NCI-H2029 (cell line): ENCODE measurements around the gene CAMTA1.

Source experiments
- DNase-seq: peaks from one replicate; lab custom pipeline; 2025; lab: John Stamatoyannopoulos, UW

Gene CAMTA1

DNA sequence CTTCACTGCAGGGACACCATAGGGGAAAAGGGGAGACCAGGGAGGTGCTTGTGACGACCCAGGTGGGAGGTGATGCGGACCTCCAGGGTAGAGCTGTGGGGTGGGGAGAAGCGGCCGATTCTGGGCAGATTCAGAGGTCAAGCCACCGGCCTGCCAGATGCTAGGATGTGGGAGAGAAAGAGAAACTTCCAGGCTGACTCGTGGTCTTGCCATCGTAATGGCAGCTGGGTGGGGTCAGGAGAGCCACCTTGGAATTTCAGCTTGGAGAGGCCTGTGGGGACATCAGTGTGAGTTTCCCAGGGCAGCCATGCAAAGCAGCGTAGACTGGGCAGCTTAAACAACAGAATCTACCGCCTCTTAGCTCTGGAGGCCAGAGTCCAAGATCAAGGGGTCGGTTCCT is 727.8 kb downstream of the CAMTA1 start:
- no peak for DNase-seq

DNA sequence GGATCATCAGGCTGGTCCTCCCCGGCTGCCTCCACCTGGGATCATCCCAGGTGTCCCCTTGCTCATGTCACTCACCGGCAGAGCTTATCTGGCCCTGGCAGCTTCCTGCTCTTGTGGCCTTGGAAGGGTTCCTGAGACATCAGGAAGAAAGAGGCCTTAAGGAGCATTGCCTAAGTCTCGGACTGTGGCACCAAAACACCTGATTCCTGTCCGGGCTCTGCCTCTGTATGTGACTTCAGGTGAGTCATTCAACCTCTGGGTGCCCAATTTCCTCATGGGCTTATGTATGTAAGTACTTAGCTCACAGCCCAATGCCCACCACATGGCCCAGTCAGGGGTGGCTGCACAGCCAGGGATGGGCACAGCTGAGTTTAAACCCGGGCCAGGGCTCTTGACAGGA is 729.9 kb downstream of the CAMTA1 start:
- DNase-seq = no peak

DNA sequence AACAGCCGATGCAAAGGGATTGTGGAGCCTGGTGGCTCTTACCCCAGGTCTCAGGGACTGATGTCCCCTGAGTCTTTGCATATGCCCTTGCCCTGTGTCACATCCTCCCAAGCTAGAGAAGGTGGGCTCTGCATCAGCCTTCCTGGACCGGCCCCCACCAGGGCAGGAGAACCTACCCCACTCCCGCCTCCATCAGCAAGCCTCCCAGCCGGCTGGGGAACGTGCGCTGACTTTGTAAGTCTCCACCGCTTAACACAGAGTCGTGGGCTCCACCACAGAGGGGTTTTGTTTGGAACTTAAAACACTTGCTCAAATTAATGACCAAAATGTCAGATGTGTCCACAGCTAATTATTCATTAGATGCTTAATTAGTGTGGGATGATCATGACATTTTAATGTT is 730.6 kb downstream of the CAMTA1 start:
- no peak for DNase-seq

DNA sequence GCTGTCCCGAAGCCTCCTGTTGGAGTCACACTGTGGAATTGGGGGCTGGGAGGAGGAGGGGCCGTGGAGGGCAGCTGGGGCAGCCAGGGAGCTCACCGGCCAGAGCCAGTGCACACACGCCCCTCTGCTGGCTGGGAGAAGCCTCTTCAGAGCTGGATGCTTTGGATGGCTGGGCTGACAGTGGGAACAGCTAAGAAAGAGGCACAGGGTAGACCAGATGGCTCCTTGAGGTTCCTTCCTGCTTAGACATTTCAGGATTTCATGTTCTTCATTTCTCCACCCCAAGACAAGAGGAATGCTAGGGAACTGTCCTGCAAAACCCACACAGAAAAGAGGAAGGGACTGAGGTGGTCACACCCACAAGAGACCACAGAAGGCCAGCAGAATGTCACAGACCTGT is 731.1 kb downstream of the CAMTA1 start:
- no peak for DNase-seq

DNA sequence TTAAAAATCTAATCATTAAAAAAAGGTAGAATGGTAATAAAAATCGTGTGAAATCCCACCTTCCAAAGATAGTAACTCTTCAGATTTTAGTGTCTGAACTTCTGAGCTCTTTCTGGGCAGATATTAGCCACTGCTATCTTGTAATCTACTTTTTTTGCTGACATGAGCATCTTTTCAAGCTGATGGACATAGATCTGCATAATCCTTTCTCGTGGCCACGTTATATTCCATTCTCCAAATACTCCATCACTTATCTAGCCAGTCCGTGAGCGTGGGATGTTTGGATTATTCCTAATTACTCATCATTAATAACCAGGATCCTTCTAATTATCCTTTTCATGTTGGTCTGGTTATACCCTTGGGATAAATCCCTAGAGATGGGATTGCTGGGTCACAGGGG is 731.7 kb downstream of the CAMTA1 start:
- no peak for DNase-seq

DNA sequence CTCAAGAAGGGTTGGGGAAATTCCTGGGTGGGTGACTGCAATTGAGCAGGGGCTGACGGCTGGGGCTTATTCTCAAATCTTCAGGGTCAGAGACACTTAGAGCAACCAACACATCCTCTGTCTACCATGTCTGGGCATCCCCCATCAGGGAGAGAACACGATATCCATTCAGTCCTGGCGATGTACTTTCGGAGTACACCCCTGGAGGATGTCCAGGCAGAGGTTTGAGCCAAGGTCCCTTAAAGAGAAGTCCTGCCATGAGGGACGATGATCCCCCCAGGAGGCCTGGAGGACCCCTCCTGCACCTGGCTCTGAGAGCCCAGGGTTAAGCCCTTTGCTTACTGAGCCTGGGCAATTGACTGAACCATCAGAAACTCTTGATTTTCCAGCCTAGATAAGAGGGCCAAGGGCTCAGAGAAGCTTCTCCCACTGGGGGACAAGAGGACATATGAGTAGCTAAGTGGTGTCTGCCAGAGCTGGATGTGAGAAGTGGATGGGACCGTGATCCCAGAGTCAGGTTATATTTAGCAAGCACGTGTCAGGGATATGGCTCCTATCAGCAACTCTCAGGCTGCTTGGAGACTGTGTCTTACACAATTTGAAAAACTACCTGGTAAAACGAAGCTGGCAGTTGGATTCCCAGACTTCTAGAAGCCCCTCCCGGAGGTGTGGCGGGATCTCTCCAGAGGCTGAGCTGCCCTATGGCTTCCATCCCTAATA is 732.5 kb downstream of the CAMTA1 start:
- DNase-seq = no peak

DNA sequence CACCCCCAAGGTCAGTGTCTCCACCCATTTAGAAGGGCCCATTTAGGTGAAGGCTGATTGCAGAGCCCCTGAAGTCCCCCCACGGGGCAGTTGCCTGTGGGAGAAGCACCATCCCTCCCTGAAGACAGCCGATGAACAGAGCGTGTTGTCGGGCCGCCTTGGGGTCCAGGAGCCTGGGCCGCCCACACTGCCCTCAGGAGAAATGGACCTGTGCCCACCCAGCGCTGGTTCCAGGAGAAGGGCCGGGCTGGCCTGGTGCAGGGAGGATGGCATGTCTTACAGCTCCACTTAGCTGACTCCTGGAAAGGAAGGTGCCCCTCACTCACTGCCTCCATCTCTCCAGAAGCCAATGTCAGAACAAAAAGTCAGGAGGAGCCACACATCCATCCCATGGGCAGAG is 733.2 kb downstream of the CAMTA1 start:
- DNase-seq = no peak

DNA sequence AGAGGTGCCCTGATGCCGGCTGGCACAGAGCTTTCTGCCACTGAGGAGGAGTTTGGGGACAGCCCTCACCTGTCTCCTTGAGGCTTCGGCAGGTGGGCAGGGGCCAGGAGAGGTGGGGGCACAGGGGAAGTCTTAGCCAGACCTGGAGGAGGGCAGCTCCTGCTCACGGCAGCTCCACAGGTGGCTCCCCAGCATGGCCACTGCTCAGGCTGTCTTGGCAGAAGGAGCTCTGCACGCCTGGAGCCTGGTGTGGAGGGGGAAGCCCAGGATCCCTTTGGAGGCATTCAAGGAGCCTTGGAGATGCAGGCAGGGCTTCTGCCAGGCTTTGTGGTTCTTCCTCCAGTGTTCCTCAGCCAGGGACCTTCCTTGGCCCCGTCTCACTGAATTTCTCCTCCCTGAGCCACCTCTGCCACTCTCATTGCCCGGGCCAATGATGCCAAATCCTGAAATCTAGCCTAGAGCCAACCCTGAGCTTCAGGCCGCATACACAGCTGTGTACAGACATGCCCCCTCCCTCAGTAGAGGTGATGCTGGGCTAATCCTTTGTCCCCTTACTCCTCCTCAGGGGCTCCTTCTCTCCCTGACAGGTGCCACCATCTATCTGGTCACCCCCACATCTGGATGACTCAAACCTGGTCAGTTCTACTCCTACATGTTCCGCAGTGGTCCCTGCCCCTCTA is 734.1 kb downstream of the CAMTA1 start:
- no peak for DNase-seq

DNA sequence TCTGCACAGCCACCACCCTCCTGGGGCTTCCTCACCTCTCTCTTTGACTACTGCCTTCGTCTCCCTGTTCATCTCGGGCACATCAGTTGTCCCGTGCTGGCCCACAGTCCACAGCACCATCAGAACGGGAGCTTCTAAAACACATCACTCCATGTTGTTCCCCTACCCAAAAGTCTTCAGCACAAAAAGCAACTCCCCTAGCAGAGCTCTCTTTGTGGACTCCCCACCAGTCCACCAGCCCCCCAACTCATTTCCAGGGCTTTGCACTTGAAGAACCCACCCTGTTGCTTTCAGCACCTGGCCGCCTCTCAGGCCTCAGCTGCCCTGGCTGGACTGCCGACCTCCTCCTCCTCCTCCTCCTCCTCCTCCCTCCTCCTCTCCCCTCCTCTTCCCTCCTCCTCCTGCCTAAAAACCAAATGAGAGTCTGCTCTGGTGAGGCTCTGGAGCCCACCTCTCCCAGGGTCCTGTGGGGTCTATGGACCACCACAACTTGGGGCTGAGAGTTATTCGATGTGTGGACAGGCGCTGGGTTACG is 734.7 kb downstream of the CAMTA1 start:
- no peak for DNase-seq

DNA sequence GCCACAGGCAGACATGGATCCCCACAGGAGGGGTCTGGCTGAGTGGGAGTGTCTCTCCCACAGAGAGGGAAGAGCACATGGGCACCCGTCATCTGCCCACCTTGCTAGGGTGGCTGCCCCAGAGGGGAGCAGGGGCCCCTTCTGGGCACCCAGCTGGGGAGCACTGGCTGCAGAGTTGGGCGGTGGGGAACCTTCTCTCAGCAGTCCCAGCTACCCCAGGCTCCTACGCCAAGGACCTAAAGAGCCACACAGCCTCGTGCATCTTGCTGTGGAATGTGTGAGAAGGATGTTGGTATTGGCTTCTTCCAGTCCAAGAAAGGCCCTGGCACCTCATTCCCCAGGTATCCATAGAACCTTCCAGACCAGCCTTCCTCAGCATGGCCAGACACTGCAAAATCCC is 735.2 kb downstream of the CAMTA1 start:
- DNase-seq = no peak

DNA sequence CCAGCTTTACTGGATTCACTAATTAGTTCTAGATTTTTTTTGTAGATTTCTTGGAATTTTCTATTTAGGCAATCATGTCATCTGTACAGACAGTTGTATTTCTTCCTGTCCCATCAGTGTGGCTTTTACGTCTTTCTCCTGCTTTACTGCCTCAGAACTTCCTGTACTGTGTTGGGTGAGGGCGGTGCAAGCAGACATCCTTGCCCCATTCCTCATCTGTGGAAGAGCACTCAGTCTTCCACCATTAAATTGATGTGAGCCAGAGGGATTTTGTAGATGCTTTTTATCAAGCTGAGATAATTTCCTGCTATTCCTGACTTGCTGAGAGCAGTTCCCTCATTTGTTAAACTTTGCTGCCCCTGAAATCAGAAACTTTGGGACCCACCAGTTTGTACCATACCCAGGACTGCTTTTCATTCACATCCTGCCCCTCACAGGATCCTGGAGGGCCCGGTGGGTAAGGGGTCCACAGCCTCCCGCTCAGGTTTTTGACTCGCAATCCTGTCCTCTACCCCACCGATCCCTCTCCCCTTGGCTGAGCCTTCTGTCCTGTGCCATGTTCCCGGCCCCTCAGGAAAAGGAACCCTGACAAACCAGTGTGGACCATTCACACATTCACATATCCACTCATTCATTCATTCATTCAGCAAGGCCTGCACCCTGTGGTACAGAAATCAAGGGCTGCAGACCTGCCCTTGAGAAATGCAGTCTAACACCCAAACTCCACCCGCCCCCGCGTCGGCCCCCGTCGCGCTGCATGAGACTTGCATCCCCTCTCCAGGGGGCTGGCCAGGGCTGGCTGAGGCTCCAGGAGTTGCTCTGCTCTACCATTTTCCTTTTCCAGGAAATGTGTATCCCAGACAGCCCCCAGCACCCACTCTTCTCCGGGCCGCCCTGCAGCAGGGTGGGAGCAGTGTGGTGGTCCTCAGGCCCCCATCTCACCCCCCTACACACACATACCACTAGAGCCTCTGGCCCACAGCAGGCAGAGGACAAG is 739.4 kb downstream of the CAMTA1 start:
- DNase-seq = no peak

DNA sequence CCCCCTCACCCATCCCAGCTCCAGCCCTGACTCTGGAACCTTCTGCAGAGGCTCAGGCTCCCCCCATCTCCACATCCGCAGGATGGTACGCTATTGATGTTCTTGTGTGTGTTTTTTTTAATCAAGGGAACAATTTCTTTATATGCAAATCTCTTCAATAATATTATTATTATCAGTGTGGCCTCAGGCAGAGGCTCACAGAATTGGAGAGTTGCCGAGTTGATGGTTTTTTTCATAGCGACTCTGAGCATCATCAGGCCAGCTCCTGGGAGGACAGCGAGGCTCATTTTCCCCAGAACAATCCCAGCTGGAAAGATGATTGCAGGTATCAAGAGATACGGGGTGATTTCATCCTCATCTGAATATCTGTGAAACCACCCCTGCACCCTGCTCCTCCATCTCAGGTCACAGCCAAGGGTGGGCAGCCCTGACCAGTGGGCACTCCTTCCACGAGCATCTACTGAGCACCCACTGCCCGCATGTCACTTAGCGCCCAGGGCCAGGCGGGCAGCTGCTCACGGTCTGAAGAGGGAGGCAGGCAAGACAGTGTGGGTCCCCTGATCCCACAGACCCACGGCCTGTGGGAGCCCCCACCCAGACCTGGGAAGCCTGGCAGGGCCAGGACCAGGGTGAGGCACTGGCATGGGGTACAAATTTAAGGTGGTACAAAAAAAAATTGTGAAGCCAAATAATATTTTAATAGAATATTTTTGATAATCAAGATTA is 740.2 kb downstream of the CAMTA1 start:
- no peak for DNase-seq

DNA sequence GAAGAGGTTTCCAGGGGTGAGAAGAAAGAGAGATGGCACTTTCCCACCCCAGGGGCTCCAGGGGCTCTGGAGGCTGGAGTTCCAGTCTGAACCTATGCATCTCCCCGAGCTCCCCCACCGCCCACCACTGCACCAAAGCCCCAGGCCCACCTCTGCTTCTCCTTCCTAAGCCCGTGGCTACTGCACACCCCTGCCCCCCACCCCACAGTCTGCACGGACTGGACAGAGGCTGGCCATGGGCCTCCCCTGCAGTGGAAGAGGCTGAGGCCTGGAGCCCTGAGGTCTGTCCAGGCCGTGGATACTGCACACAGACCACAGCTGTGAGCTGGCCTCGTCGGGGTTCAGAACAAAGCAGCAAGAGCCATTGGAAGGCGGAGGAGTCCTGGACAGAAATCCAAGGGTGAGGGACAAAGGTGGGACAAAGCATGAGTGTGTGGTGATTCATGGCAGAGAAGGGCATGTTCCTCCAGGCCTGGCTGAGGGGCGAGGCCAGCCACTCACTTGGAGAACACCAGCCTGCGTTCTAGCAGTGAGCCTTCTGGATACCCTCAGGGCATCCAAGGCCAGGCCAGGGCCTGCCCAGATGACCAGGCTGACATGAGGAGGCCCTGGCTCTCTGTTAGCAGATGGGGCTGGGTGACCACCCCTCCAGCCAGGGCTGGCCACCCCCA is 741.1 kb downstream of the CAMTA1 start:
- no peak for DNase-seq

DNA sequence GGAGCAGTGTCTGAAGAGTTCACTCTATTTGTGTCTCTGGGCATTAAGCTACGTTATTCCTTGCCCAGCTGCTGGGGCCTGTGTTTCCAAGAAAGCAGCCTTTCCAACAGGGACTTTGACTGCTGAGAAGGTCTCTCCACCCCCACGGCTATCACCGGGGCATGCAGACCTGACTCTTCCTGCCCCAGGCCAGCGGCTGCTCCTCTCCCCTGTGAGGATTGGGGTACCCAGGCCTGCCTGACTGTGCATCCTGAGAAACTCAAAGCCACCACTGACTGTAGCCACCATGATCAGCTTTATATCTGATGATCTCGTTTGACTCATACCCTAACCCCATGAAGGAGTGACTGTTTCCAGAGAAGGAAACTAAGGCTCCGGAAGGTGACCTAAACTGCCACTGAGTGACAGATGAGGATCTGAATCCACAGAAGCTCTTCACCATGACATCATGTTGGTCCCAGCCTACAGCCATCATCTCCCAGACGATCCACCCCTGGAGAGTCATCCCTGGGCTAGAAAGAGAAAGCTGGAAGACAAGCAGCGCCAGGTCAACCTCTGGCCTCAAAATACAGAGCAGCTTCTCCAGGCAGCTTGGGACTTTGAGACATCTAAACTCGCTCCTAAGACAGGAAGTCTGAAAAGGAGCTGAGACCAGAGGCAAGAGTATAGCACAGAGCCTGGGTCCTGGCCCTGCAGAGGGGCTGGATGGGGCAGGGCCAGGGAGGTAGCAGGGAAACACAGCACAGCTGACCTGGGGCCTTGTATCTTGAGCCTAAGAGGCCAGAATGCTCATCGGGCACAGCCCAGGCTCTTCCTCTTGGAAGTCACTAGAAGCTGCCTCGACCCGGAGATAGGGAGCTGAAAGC is 741.8 kb downstream of the CAMTA1 start:
- no peak for DNase-seq

DNA sequence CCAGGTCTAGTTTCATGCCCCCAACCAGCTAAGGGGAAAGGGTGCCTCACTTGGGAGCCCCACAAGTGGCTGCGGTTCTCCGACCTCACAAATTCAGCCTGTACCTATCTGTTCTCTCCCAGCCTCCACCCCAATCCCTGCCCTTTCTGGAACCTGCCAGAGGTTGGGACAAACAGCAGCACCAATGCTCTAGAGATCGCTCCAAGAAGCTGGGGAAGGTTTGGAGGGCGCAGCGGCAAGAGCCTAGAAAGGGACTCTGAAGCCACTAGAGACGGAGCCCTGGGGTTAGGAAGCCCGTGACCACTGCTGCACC is 742.4 kb downstream of the CAMTA1 start:
- DNase-seq = no peak

DNA sequence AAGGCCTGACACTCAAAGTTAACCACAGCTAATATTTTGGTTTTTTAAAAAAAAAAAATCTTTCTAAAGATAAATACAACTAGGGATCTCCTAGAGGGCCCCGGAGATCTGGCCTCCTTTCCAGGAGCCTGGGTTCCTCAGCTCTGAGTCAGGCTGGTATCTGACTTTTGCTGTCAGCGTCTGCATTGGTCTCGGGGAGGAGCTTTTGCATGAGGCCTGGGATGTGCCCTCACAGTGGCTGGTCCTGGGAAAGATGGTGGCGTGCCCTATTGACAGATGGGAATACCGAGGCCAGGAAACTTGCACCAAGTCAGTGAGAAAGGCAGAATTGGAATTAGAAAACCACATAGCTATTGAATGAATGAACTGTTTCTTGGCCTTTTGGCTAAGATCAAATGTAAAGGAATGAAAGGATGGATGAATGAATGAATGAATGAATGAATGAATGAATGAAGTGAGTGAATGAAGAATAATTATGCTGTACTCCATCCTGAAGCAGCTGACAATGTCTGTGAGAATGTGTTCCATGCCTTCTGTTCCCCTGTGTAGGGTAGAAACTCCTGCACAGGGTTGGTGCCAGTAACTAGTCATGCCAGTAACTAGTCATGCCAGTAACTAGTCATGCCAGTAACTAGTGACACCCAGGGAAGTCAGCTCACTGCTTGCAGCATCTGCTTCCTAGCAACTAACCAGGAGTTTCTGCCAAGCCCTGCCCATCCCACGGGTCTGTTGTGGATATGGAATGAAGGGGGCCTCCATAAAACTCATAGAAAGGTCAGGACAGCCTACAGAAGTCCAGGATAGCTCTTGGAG is 743.3 kb downstream of the CAMTA1 start:
- DNase-seq = no peak

DNA sequence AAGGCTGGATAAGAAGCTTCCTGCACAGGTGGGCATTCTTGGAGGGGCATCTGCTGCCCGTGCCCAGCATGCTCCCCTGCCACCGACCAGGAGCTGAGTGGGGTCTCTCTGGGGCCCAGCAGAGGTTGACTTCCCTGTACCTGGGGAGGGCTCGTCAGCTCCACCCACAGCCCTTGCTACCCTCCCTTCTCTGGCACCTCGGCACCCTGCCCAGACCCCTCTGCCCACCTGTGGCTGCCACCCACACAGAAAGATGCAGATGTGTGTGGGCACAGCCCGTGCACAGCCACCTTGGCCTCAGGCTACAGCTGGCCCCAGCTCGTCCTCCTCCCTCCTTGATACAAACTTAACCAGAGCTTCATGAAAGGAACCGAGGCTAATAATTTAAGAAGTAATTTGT is 744.7 kb downstream of the CAMTA1 start:
- DNase-seq = no peak

DNA sequence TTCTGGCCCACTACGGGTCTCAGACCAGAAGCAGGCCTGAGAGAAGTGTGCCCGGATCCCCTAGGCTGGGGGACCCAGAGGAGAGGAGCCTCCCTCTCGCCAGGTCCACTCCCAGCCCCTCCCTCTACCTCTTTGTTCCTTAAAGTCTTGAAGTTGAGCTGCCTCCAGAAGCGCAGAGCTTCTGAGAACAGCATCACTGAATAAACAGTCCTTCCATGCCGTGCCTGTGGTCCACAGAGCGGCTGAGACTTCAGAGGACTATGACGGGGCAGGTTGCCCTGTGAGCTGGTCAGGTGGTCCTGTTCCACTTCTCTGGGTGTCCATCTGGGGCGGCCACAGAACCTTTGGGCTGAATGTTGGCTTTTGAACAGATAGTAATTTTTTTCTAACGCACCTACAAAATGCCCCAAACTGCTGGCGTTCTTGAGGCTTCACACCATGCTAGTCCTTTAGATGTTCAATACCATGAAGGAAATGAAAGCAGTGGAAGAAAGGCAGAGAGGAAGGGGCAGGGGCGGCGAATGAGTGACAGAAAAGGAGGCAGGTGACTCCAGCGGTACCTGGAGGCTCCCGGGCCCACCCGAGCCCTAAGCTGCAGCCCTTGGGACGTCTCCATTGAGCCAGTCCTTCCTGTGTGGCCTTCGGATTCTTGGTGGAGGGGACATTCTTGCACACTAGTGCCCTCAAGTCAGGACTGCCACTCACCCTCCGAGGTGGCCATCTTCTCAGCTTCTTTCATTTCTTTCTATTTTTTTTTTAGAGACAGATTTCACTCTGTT is 746.5 kb downstream of the CAMTA1 start:
- no peak for DNase-seq

DNA sequence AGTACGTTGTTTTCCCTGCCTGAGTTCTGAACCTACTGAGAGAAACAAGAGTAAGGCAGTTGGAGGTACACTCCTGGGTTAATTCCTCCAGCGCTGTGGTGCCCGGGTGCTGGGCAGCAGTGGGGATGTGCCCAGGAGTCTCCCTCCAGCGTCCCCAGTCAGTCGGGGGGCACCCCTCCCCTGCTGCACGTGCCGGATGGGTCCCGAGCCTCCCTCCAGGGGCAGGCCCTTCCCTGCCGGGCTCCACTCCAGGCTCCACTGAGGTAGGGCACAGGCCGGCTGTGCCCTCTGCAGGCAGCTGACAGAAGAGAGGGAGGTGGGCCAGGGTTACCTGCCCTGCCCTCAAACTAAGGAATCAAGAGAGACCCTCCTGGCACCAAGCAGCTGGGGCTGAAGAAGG is 747.8 kb downstream of the CAMTA1 start:
- DNase-seq = no peak
